ENCODE data around the gene BCAS1.

DNA sequence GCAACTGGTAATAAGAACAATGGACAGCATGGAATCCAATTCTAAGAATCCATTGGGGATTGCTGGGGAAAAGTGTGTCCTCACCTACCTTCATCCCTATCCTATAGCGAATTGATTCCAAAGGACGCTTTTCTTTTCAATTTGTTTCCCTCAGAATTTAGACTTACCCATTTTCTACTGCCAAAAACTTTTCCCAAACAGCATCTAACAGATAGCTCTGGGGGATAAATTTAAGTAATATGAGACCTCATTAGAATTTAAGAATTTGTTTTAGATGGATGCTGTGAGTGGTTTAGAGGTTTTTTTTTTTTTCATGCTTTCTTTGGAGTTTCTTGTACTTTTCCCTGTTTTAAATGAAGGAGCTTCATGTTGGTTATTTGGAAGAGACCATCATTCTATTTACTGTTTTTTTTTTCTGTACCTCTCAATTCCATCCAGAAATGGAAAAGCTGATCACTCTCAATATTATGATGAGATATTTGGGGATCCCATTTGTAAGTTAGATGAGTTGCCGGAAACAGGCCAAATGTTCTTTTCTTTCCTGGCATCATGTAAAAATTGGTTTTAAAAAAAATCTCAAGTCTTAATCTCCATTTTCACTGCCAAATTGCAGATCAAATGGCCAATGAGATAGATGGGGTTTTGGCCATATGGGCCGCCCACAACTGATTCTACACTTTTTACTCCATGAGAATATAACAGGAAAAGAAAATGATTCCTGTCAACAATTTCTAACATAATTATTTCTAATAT lies 105.7 kb downstream of the BCAS1 start:
- no peak for TF ChIP-seq CTCF (IDR thresholded peaks at IDR 0.05 in 8 of 11, conservative IDR thresholded peaks at IDR 0.05 in 3 of 11)
- no peak for TF ChIP-seq POLR2A (IDR thresholded peaks at IDR 0.05)
- TF ChIP-seq POLR2AphosphoS5 (IDR thresholded peaks at IDR 0.05), result no peak
